HFFc6 (cell line): ENCODE measurements around the gene STIM2. TPM values are rescaled to one million over a fixed set of nuclear protein-coding genes. Genes with fewer than 3 reads are reported as not detected.
"Not testable (repeated sequence)": the region's sequence is repeated elsewhere in the genome, so short reads cannot be mapped to it uniquely, and the experiment has no call there.

Experiments
- DNase-seq: peaks from one replicate; pipeline ENCODE4 v3.0.0-alpha.2; 2018
- H3K27ac Mint-ChIP-seq: 2 replicates; pipeline ENCODE4 v1.8.0; 2020; ENCODE audit warnings: mild to moderate bottlenecking, mixed read lengths
- H3K27me3 Mint-ChIP-seq: 2 replicates; pipeline ENCODE4 v1.8.0; 2021; ENCODE audit warnings: mild to moderate bottlenecking, moderate library complexity, mixed read lengths; ENCODE audit not compliant: insufficient read depth
- H3K36me3 Mint-ChIP-seq: 2 replicates; pipeline ENCODE4 v1.8.0; 2021; ENCODE audit warnings: low read depth, mixed read lengths
- H3K4me1 Mint-ChIP-seq: 2 replicates; pipeline ENCODE4 v1.8.0; 2020; ENCODE audit warnings: low read depth, mixed read lengths
- H3K4me3 Mint-ChIP-seq: 2 replicates; pipeline ENCODE4 v1.8.0; 2020; ENCODE audit warnings: mild to moderate bottlenecking, moderate library complexity, mixed read lengths
- H3K9me3 Mint-ChIP-seq: 2 replicates; pipeline ENCODE4 v1.8.0; 2020; ENCODE audit warnings: mild to moderate bottlenecking, mixed read lengths
- long read RNA-seq: library from polyadenylated mRNA; unstranded; transcript quantifications from one replicate; pipeline ENCODE4 v2.0.0, GENCODE V29; 2019
- total RNA-seq, 6 experiments: library from RNA; stranded (reverse); fragmentation: NEBNext Ultra II Directional; extraction: Animal tissue kit (Norgen Biotek cat#: 25700); gene quantifications; 2 replicates in 1 of 6; 3 replicates in 5 of 6; pipeline ENCODE4 v1.2.3, GENCODE V29; 2021
- TF ChIP-seq, protein P1 (sequence below): fragments of 200-600 bp; sonication (generic); IDR thresholded peaks from 2 replicates; pipeline ENCODE4 v1.5.0; 2021; ENCODE audit warnings: antibody characterized with exemption, mild to moderate bottlenecking

The STIM2 gene
- total RNA-seq: 10 to 100 TPM; 13.7 to 17.1 (median 16.0) TPM
- long read RNA-seq, partial matches to known transcripts: 4 of 7 reads
- long read RNA-seq, other reads (novel, unspliced or antisense): 3 of 7 reads

GRCh38 chr4:26860157-26860921, at the start of gene STIM2:
Gene STIM2 (plus strand): TSS chr4:26860841.
- peak within 1 kb of the TSS; percentile 99 for H3K4me3 Mint-ChIP-seq
- TF ChIP-seq, protein P1, sequence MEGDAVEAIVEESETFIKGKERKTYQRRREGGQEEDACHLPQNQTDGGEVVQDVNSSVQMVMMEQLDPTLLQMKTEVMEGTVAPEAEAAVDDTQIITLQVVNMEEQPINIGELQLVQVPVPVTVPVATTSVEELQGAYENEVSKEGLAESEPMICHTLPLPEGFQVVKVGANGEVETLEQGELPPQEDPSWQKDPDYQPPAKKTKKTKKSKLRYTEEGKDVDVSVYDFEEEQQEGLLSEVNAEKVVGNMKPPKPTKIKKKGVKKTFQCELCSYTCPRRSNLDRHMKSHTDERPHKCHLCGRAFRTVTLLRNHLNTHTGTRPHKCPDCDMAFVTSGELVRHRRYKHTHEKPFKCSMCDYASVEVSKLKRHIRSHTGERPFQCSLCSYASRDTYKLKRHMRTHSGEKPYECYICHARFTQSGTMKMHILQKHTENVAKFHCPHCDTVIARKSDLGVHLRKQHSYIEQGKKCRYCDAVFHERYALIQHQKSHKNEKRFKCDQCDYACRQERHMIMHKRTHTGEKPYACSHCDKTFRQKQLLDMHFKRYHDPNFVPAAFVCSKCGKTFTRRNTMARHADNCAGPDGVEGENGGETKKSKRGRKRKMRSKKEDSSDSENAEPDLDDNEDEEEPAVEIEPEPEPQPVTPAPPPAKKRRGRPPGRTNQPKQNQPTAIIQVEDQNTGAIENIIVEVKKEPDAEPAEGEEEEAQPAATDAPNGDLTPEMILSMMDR: peak; percentile 67
- no peaks in the 10 kb centered on the region for H3K36me3 Mint-ChIP-seq
- H3K27ac Mint-ChIP-seq: peak within 1 kb of the TSS; percentile 89
- H3K27me3 Mint-ChIP-seq: peaks cover 3% of the 10 kb centered on the region; the same call in 1 of the 2 replicates
- H3K4me1 Mint-ChIP-seq: peaks cover 45% of the 10 kb centered on the region
- H3K9me3 Mint-ChIP-seq: no peaks in the 10 kb centered on the region
- DNase-seq: peak; percentile 94

GRCh38 chr4:26811571-26811970, 49.1 kb upstream of the STIM2 start:
- not testable (repeated sequence) for H3K4me3 Mint-ChIP-seq, H3K9me3 Mint-ChIP-seq, H3K27ac Mint-ChIP-seq, H3K36me3 Mint-ChIP-seq, H3K27me3 Mint-ChIP-seq
- H3K4me1 Mint-ChIP-seq: peaks cover 15% of the 10 kb centered on the region
- peak; percentile 9 for DNase-seq

DNA sequence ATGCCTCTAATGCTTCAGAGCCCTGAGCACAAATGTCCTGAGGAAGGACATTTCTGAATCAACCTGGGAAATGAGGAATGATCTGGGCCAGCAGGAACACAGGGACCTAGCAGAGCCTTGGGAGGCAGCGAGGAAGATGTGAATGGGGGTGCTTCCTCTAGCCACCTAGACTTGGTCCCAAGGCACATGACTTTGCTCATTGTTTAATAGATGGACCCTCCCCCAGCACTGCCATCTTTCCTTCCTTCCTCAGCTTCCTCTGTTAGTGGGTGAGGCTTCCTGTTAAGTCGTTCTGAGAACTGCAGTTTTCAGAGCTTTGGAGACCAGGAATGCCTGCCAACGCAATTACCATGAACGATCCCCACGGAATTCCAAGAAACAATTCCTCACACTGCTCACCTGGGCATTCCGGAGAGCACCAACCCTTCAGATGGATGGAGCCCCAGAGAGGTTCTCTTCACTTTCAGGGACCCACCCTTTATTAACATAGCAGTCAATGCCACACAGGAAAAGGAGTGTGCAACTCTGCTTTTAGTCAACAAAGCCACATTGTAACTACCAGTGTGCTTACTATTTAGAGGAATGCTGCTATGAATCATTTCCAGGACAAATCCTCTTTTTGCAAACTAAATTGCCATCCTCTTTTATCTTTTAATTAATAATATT, 48.5 kb upstream of the STIM2 start:
- no peaks in the 10 kb centered on the region for H3K9me3 Mint-ChIP-seq
- TF ChIP-seq, protein P1: no peak
- H3K27me3 Mint-ChIP-seq: peaks cover 9% of the 10 kb centered on the region
- peaks cover 15% of the 10 kb centered on the region for H3K4me1 Mint-ChIP-seq
- no peak overlapping the region for H3K27ac Mint-ChIP-seq
- H3K36me3 Mint-ChIP-seq: no peaks in the 10 kb centered on the region
- H3K4me3 Mint-ChIP-seq: no peak overlapping the region
- DNase-seq: no peak

DNA sequence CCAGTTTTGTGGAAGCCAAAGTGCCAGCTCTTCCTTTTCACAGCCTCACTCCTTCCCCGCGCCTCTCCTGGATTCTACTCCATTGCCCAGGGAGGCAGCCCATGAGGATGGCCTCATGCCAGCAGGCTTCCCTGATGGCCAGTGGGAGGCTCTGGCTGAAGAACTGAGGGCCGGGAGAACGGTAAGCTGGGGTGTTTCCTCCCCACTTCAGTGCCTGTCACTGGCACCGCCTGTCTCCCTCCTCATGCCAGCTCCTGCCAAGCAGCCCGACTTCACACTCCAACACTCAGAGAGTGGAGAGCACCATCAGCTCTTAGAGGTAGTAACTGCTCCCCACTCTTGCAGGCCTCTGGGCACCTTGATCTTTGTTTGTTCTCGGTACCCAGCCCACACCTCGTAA, 46.9 kb upstream of the STIM2 start:
- Mint-ChIP-seq H3K4me1 (peaks cover 15% of the 10 kb centered on the region), H3K27ac (no peak overlapping the region), H3K4me3 (no peak overlapping the region)

DNA sequence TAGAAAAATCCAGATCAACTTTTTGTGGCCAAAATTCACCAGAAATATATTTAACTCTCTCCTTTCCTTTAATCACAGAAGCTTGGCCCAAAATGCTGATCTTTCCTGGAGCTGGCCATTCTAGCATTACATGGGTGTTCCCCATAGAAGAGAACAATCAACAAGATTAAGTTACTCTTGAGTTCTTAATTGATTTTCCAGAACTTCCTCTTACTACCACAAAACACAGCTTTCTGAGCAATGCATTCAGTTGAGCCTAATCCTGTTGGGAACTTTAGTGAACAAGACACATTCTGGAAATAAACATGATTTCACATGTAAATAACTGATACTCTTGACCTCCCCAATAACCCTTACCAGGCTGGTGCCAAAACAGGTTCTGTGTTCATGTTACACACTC, 45.4 kb upstream of the STIM2 start:
- Mint-ChIP-seq H3K4me3 (no peak overlapping the region), H3K36me3 (no peaks in the 10 kb centered on the region), H3K27me3 (peaks cover 4% of the 10 kb centered on the region), H3K27ac (no peak overlapping the region), H3K9me3 (no peaks in the 10 kb centered on the region), H3K4me1 (peaks cover 15% of the 10 kb centered on the region)
- TF ChIP-seq, protein P1: no peak
- DNase-seq: no peak

More for the DNA sequence above, 46.9 kb upstream of the STIM2 start:
- Mint-ChIP-seq H3K9me3 (no peaks in the 10 kb centered on the region), H3K27me3 (peaks cover 4% of the 10 kb centered on the region), H3K36me3 (no peaks in the 10 kb centered on the region)
- TF ChIP-seq, protein P1: no peak
- DNase-seq: no peak

GRCh38 chr4:26815706-26816105, 44.9 kb upstream of the STIM2 start:
- Mint-ChIP-seq H3K9me3 (no peaks in the 10 kb centered on the region), H3K27me3 (peaks cover 4% of the 10 kb centered on the region; the same call in 1 of the 2 replicates), H3K4me1 (peaks cover 15% of the 10 kb centered on the region), H3K36me3 (no peaks in the 10 kb centered on the region), H3K27ac (no peak overlapping the region), H3K4me3 (no peak overlapping the region)
- TF ChIP-seq, protein P1: no peak
- DNase-seq: no peak
